Lung (tissue), 12 donors: Measurements from ENCODE around the gene IGDCC3. TPM values are rescaled to one million over a fixed set of nuclear protein-coding genes. Genes with fewer than 3 reads are reported as not detected.
A peak's percentile ranks its signal among the peaks of the same experiment; 100 is the strongest.

Experiments
- ATAC-seq: fragments of 200-7000 bp; cut with Tn5 transposase; one replicate; pipeline ENCODE4 v1.9.1; 2020; ENCODE audit warnings: moderate number of reproducible peaks; ENCODE audit not compliant: insufficient read depth, low FRiP score
- DNase-seq, 3 donors: peaks; one replicate each; pipeline ENCODE4 v3.0.0-alpha.2; 2013 to 2017
- H3K27ac ChIP-seq, 2 donors: one replicate each; pipeline ENCODE4 v1.5.1; 2013; ENCODE audit warnings: mild to moderate bottlenecking in 2 of 2, moderate library complexity in 2 of 2, control low read depth in 1 of 2, inconsistent platforms in 1 of 2, low read depth in 1 of 2, low read length in 1 of 2
- H3K27me3 ChIP-seq, 3 donors: one replicate each; pipeline ENCODE4 v1.5.1; 2013; ENCODE audit warnings: low read length in 2 of 3; ENCODE audit not compliant: control insufficient read depth in 3 of 3, insufficient read depth in 3 of 3
- H3K36me3 ChIP-seq, 4 donors: one replicate each; pipeline ENCODE4 v1.5.1; 2013; ENCODE audit warnings: low read length in 4 of 4, mild to moderate bottlenecking in 1 of 4, moderate library complexity in 1 of 4; ENCODE audit not compliant: control insufficient read depth in 4 of 4, insufficient read depth in 4 of 4
- H3K4me1 ChIP-seq, 5 donors: one replicate each; pipeline ENCODE4 v1.5.1; 2013; ENCODE audit warnings: low read length in 5 of 5, mild to moderate bottlenecking in 2 of 5, moderate library complexity in 1 of 5; ENCODE audit not compliant: control insufficient read depth in 5 of 5, insufficient read depth in 5 of 5
- H3K4me3 ChIP-seq: one replicate; pipeline ENCODE4 v1.5.1; 2013; ENCODE audit warnings: mild to moderate bottlenecking, control low read depth, moderate library complexity
- H3K9ac ChIP-seq, 2 donors: one replicate each; pipeline ENCODE4 v1.5.1; 2013; ENCODE audit warnings: low read length in 2 of 2, control low read depth in 1 of 2; ENCODE audit not compliant: insufficient read depth in 1 of 2
- H3K9me3 ChIP-seq, 4 donors: one replicate each; pipeline ENCODE4 v1.5.1; 2013; ENCODE audit warnings: low read length in 3 of 4, mild to moderate bottlenecking in 1 of 4, moderate library complexity in 1 of 4; ENCODE audit not compliant: control insufficient read depth in 4 of 4, insufficient read depth in 3 of 4
- CTCF ChIP-seq: IDR thresholded peaks from 2 replicates; pipeline ENCODE4 v1.5.1; 2012; ENCODE audit warnings: mild to moderate bottlenecking; ENCODE audit errors: control extremely low read depth, extremely low read depth
- whole genome bisulfite sequencing, 2 donors: extraction: QIAGEN DNeasy Blood & Tissue Kit; methylation state at CpG; one replicate each; pipeline ENCODE4 v1.1.7; 2013; 5-methylcytosine and 5-hydroxymethylcytosine counted together
- polyA plus RNA-seq, 2 donors: library from polyadenylated mRNA; stranded (reverse); fragments of 200-250 nt; gene quantifications; one replicate each; pipeline ENCODE4 v1.2.1, GENCODE V29; 2013
- total RNA-seq, 2 donors: library from RNA; depleted of rRNA in 1 of 2; stranded (reverse); fragments of >200 nt in 1 of 2; gene quantifications; one replicate each; pipeline ENCODE4 v1.2.1, GENCODE V29; 2014 to 2021
- donor health status: control.
- donor health status: control.
- donor health status: Bipolar disorder and iron deficiency.
- donor health status: healthy.
- donor health status: DM: yes; HTN: yes; CAD: no.

IGDCC3 gene
- total and polyA plus RNA-seq, 4 donors: 0.09 to 1.3 TPM; not detected in 2

DNA sequence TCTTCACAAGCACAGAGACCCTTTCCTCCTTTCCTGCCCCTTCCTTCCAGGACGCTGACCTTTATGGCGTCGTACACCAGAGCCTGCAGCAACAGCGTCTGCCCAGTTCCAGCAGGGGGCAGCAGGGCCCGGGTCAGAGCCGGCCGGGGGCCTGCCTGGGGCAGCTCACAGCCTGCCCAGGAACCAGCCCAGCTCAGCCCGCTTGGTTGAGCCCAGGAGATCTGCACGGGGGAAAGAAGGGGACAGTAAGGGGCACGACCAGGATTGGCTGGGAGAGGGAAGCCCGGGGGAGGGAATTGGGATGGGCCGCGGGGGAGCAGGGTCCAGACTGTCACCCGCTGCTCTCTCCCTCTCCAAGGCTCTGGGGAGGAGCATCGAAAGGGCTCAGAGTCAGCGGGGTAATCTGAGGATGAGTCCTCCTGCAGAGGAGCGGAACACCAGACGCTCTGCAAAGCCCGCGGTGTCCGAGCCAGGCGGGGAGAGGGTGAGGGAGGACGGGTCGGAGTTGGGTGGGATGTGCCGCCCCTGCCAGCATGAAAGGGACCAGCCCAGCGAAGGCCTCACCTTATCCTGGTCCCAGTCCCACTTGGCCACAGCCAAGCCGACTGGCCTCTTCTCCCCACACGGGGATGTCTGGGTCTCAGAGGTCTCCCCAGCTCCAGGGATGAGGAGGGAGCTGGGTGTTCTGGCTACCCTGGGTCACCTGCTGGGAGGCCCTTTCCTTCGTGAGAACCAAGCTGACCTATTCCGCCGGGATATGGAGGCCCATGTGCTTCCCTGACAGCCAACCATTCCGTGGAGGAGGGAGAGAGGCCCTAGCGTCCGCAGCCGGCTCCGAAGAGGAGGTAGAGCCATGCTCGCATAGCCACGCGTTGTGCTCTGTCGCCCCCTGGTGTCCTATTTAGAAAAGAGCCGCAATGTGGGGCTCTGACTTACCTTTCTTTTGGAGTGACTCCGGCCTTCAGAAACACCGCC is 7.4 kb upstream of the IGDCC3 start:
- WGBS, 2 donors: 8 to 13% methylated on average over 43 of the region's 43 CpGs
- Histone ChIP-seq H3K4me3 (no peak overlapping the region), H3K27me3 (no peaks in the 10 kb centered on the region), H3K9ac (no peak overlapping the region), H3K9me3 (no peaks in the 10 kb centered on the region), H3K27ac (peak overlapping the region in 1 of 2 donors; percentile 20), H3K36me3 (peaks cover 0 to 32% (median 8%) of the 10 kb centered on the region in 4 donors), H3K4me1 (peaks cover 0 to 10% (median 7%) of the 10 kb centered on the region in 5 donors)
- ATAC-seq (peak; percentile 89), DNase-seq (peak; percentile 90 to 92 (median 91))
- peak; percentile 94 for TF ChIP-seq CTCF

DNA sequence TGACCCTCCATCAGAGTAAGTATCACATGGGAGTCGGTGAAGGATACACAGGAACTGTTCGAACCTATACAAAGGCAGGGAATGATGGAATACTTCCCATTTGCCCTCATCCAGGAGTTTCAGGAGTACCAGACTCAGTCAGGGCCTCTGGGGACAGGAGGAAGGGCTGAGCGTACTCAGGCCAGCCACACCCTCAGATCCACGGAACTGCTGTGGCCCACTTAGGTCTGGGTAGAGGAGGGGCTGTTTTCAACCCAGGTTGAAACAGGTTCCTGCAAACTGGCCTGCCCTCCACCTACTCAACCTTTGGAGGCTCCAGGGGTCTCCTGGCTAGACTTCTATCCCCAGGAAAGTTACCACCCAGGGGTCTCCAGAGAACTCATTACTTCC is 6.7 kb upstream of the IGDCC3 start:
- no peak overlapping the region for H3K27ac ChIP-seq
- H3K36me3 ChIP-seq: peaks cover 0 to 28% (median 8%) of the 10 kb centered on the region in 4 donors
- DNase-seq (no peak), ATAC-seq (no peak)
- no peak for TF ChIP-seq CTCF
- 51 to 63% methylated on average over 4 of the region's 4 CpGs for WGBS, 2 donors
- H3K9ac ChIP-seq: no peak overlapping the region
- no peak overlapping the region for H3K4me3 ChIP-seq
- no peaks in the 10 kb centered on the region for H3K27me3 ChIP-seq
- H3K4me1 ChIP-seq: peaks cover 0 to 10% (median 7%) of the 10 kb centered on the region in 5 donors
- H3K9me3 ChIP-seq: no peaks in the 10 kb centered on the region

DNA sequence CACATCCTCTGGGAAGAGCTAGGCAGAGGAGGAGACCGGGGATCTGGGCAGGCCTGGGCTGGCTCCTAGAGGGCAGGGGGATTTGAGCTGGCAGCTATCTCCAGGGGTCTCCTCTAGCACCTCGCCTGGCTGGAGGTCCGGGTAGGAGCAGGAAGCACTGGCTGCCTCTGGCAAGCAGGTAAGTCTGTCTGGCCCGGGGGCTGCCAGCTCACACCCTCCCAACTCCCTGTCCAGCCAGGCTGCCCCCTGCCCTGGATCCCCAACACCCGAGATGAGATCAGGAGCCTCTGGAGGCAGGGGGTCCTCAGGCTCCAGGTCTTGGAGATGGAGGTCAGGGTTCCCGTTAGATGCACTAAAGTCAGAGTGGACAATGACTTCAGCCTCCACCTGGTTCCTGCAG is 6.2 kb upstream of the IGDCC3 start:
- ATAC-seq: no peak
- WGBS, 2 donors: 92 to 96% methylated on average over 6 of the region's 6 CpGs
- peaks cover 0 to 23% (median 8%) of the 10 kb centered on the region in 4 donors for H3K36me3 ChIP-seq
- TF ChIP-seq CTCF: no peak
- H3K27me3 ChIP-seq: no peaks in the 10 kb centered on the region
- no peak for DNase-seq
- H3K27ac ChIP-seq: no peak overlapping the region
- no peak overlapping the region for H3K4me3 ChIP-seq
- H3K9me3 ChIP-seq: no peaks in the 10 kb centered on the region
- no peak overlapping the region for H3K9ac ChIP-seq
- H3K4me1 ChIP-seq: peaks cover 0 to 10% (median 7%) of the 10 kb centered on the region in 5 donors
